IPS-NIHi7 (cell line): ENCODE measurements around the gene BIRC5.
"Not testable (repeated sequence)": the region's sequence is repeated elsewhere in the genome, so short reads cannot be mapped to it uniquely, and the experiment has no call there.

Source experiments
- DNase-seq: peaks from one replicate; pipeline ENCODE4 v3.0.0; 2012; ENCODE audit warnings: mixed read lengths; ENCODE audit errors: extremely low spot score

Gene BIRC5

GRCh38 chr17:78239489-78239931, 25.5 kb downstream of the BIRC5 start:
- DNase-seq, result no peak

- DNase-seq, result no peak
Observed at GRCh38 chr17:78240012-78240655, 26.1 kb downstream of the BIRC5 start.

DNA sequence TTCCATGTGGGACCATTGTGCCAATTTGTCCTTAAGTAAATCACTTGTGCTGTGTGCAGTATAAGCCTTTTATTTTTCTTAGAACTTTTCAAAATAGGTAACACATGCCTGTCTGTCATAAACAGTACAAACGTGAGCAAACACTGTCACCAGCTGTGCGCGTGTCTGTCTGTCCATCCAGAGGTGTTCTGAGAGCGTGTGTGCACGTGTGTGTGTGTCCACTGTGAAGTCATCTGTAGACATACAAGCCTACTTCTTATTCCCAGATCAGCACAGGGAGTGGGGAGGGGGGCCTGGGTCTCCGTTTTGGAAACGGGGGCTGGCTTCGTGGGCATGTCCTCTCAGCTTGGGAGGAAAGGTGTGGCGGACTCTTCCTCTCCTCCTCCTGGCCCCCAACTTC, 26.8 kb downstream of the BIRC5 start:
- no peak for DNase-seq

- DNase-seq, result peak; percentile 72
Observed at GRCh38 chr17:78241277-78242023, 27.4 kb downstream of the BIRC5 start.

DNA sequence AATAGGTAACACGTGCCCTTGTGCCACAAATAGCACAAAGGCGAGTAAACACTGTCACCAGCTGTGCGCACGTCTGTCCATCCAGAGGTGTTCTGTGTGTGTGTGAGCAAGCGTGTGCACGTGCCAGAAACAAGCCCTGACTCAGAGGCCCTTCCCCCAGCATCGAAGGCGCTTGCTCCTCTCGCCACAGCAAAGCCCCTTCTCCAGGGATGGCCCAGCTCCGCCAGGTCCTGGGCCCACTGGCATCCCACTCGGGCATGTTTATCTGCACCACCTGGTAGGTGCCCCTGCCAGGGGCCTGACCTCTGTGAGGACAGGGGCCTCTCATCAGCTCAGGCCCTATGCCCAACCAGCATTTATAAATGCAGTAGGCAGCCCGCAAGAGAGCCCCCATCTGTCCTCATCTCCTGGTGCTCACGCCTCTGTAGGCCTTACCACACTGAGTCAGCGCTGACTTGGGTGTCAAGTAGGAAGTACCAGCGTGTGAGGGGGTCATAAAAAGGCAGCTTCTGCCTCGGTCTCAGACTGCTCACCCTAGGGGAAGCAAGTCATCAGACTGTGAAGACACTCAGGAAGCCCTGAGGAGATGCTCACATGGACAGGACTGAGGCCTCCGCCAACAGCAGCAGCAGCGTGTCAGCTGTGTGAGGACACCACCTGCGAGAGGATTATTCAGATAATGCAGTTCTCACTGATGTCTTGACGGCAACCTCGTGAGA, 28.1 kb downstream of the BIRC5 start:
- no peak for DNase-seq

GRCh38 chr17:78247304-78247703, 33.3 kb downstream of the BIRC5 start:
- DNase-seq, result no peak

GRCh38 chr17:78248051-78248914, 34.2 kb downstream of the BIRC5 start:
- no peak for DNase-seq

- DNase-seq, result no peak
Observed at GRCh38 chr17:78249074-78249817, 35.2 kb downstream of the BIRC5 start.

GRCh38 chr17:78249818-78250806, 36.1 kb downstream of the BIRC5 start:
- no peak for DNase-seq

GRCh38 chr17:78250891-78251772, 37.1 kb downstream of the BIRC5 start:
- peak; percentile 95 for DNase-seq

DNA sequence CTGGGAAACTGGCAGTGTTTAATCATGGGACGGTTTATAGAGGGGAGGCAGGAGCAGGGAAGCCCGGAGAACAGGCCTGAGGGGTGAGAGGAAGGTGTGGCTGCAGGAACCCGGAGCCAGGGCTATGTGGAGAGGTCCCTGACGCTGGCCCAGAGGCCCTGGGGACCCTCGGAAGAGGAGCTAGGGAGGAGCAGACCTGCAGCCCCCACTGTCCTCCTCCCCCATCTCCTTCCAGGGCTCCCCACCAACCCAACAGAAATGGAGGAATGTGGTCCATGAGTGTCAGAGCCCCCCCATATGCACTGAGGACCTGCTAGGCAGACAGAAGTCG, 37.7 kb downstream of the BIRC5 start:
- DNase-seq, result no peak

DNA sequence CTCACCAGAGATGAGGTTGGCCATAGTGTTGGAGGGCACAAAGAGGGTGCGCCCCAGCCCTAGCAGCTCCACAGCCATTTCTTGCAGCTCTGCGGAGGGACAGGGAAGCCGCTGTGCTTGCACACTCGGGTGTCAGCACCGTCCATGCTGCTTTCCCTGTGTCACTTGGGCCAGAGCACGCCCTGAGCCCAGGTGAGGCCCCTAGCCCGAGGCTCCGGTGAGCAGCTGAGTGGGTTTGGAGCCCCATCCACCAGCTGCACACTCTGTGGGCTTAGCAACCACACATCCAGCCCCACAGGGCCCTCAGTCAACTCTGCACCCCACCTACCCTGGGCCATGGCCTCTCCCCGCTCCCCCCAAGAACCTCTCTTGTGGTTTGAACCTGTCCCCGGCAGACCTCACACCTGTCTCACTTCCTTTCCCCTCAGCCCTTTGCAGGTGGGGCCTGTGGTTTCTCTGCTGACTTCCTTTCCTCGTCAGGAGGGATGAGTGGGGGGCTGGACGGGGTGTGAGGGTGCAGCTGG, 38.1 kb downstream of the BIRC5 start:
- DNase-seq, result no peak

DNA sequence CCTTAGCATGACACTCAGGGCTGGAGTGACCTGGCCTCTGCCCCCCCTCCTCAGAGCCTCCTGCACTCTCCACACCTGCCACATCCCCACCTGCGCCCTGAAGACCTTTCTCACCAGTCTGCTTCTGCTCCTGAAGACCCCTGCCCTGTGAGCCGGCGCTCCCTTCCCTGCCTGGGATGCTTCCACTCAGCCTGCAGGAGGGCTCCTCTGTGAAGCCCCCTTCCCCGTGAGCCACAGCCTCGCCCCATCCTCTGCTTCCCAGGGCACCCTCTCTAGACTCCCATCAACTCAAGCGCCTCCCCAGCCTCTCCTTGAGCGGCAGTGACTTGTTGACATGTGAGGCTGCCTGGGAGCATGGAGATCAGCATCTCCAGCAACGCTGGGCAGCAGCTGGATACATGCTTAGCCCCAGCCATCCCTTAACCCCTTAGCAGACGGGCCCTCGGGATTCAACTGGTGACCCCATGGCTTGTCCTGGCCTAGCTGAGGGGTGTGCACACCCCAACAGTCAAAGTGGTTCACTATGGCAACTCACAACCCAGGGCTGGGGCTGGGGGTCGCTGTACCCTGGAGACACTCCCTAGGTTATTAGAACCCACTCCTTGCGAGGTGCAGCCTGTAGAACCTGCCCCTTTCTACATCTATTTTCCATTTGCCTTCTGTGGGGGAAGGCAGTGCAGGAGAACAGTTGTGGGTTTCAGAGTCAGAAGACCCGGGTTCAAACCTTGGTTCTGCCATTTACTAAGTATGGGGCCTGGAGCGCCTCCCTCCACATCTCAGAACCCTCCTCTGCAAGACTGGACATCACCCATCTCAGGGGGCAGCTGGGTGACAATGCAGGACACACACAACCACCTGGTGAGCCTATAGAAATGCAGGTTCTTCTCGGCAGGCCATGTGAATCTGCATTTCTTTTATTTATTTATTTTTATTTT, 38.9 kb downstream of the BIRC5 start:
- DNase-seq, result no peak

- not testable (repeated sequence) for DNase-seq
Observed at GRCh38 chr17:78253636-78253945, 39.5 kb downstream of the BIRC5 start.

DNA sequence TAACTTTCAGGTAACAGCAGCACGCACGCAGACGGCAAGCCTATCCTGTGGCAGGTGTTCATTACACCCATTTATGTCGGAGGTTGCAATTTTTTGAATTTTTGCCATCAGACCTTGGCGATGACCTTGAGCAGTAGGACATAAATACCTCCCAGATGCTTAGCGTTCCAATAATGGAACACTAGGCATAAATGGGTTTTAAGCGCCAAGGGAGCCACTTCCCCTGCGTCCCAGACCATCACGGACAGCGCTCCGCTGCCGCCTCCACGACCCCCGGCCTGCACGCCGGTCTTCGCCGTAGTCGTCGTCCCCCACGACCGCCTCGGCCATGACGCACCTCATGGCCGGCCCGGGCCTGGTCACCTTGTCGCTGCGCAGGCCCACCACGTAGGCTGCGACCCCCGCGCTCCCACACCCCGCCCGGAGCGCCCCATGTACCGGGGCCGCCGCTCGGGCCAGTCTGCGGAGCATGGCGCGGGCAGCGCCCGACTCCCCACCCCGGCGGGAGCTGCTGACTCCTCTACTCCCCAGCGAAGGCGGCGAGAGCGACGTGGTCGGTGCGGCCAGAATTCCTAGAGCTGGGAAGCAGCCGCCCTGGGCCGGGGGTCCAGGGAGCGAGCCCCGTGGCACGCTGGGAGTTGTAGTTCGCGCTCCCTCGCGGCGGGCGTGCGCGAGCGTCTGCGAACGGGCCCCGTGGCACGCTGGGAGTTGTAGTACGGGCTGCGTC, 40.1 kb downstream of the BIRC5 start:
- peak; percentile 92 for DNase-seq

DNA sequence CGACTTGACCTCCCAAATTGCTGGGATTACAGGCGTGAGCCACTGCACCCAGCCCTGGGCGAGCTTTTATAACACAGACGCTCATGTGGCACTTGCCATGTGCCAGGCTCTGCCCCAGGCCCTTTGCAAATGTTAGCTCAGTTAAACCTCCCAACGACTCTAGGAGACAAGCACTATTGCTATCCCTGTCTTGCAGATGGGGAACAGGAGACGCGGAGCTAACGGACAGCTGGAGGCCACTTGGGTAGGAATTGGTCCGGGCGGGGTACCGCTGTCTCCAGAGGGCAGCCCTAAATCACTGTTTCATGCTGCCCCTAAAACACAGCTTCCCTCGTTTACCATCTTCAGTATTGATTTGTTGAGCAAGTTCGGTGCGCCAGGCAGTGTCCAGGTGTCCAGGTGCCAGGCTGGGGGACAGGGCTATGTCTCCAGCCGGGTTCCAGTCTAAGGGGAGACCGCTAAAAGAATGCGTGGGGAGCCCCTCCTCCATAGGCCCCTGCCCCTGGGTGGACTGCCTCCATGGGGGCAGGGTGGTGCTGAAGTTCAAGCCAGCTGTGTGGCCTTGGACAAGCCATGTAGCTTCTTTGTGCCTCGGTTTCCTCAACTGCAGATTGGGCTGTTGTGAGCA, 41.1 kb downstream of the BIRC5 start:
- no peak for DNase-seq
